GM23338 (cell line): Measurements from ENCODE around the gene STKLD1. TPM values are rescaled to one million over a fixed set of nuclear protein-coding genes. Genes with fewer than 3 reads are reported as not detected.

Source experiments
- ATAC-seq: fragments of 200-7000 bp; cut with Tn5 transposase; 3 replicates; pipeline ENCODE4 v1.9.1; 2020
- DNase-seq: peaks from one replicate; pipeline ENCODE4 v3.0.0-alpha.2; 2015; ENCODE audit warnings: low spot score
- H2AFZ ChIP-seq: fragments of 200-600 bp; sonication (generic); 2 replicates; pipeline ENCODE4 v1.8.0; 2016; ENCODE audit warnings: antibody characterized with exemption, mild to moderate bottlenecking, moderate library complexity
- H3F3A ChIP-seq: fragments of 200-600 bp; sonication (generic); replicated peaks from 2 replicates; pipeline ENCODE4 v1.8.0; 2017; ENCODE audit warnings: antibody characterized with exemption, mixed run types, low read depth
- H3K27ac ChIP-seq: fragments of 200-600 bp; sonication (generic); 2 replicates; pipeline ENCODE4 v1.6.1; 2016; ENCODE audit warnings: low read depth
- H3K27me3 ChIP-seq: fragments of 200-600 bp; sonication (generic); 2 replicates; pipeline ENCODE4 v1.8.0; 2016; ENCODE audit warnings: mild to moderate bottlenecking, mixed run types, moderate library complexity; ENCODE audit not compliant: insufficient read depth
- H3K36me3 ChIP-seq: fragments of 200-600 bp; sonication (generic); 2 replicates; pipeline ENCODE4 v1.8.0; 2016; ENCODE audit warnings: mild to moderate bottlenecking; ENCODE audit not compliant: insufficient read depth
- H3K4me1 ChIP-seq: fragments of 200-600 bp; sonication (generic); 2 replicates; pipeline ENCODE4 v1.8.0; 2016; ENCODE audit warnings: mild to moderate bottlenecking, moderate library complexity; ENCODE audit not compliant: insufficient read depth
- H3K4me2 ChIP-seq: fragments of 200-600 bp; sonication (generic); 2 replicates; pipeline ENCODE4 v1.7.1; 2017; ENCODE audit warnings: mixed run types
- H3K4me3 ChIP-seq: fragments of 200-600 bp; sonication (generic); 2 replicates; pipeline ENCODE4 v1.6.1; 2016; ENCODE audit warnings: mixed run types
- H3K79me2 ChIP-seq: fragments of 200-600 bp; sonication (generic); replicated peaks from 2 replicates; pipeline ENCODE4 v1.8.0; 2017; ENCODE audit warnings: mild to moderate bottlenecking; ENCODE audit not compliant: insufficient read depth
- H3K9me2 ChIP-seq: fragments of 200-600 bp; sonication (generic); 2 replicates; pipeline ENCODE4 v1.8.0; 2017; ENCODE audit not compliant: insufficient read depth
- H4K20me1 ChIP-seq: fragments of 200-600 bp; sonication (generic); replicated peaks from 2 replicates; pipeline ENCODE4 v1.8.0; 2017; ENCODE audit warnings: mild to moderate bottlenecking; ENCODE audit not compliant: insufficient read depth
- H3K27ac Mint-ChIP-seq: 2 replicates; pipeline ENCODE4 v1.8.0; 2020; ENCODE audit warnings: inconsistent platforms, mild to moderate bottlenecking, moderate library complexity, mixed read lengths
- H3K27me3 Mint-ChIP-seq: 3 replicates; pipeline ENCODE4 v1.8.0; 2022; ENCODE audit warnings: low read depth, mild to moderate bottlenecking, moderate library complexity, mixed read lengths, inconsistent platforms; ENCODE audit not compliant: insufficient read depth, poor library complexity
- H3K36me3 Mint-ChIP-seq: 3 replicates; pipeline ENCODE4 v1.8.0; 2021; ENCODE audit warnings: low read depth, mild to moderate bottlenecking, inconsistent platforms, moderate library complexity, mixed read lengths
- H3K4me1 Mint-ChIP-seq: 3 replicates; pipeline ENCODE4 v1.8.0; 2020; ENCODE audit warnings: mild to moderate bottlenecking, inconsistent platforms, mixed read lengths
- H3K4me3 Mint-ChIP-seq: 3 replicates; pipeline ENCODE4 v1.8.0; 2021; ENCODE audit warnings: moderate library complexity, mild to moderate bottlenecking, inconsistent platforms, mixed read lengths
- H3K9me3 Mint-ChIP-seq: 3 replicates; pipeline ENCODE4 v1.8.0; 2020; ENCODE audit warnings: moderate library complexity, mild to moderate bottlenecking, inconsistent platforms, mixed read lengths
- CREB1 ChIP-seq: fragments of 250-450 bp; sonication (Bioruptor Pico); IDR thresholded peaks from 2 replicates; pipeline ENCODE4 v1.5.0; 2020; ENCODE audit warnings: low read depth, mild to moderate bottlenecking, moderate library complexity
- EZH2 ChIP-seq: fragments of 200-600 bp; sonication (generic); IDR thresholded peaks from one replicate; pipeline ENCODE4 v1.8.0; 2017; ENCODE audit warnings: antibody characterized with exemption, mild to moderate bottlenecking, low read depth; ENCODE audit not compliant: unreplicated experiment
- EZH2phosphoT487 ChIP-seq: fragments of 200-600 bp; sonication (generic); IDR thresholded peaks from one replicate; pipeline ENCODE4 v1.8.1; 2018; ENCODE audit warnings: antibody characterized with exemption; ENCODE audit not compliant: unreplicated experiment
- JUNB ChIP-seq: IDR thresholded peaks from one replicate; pipeline ENCODE4 v1.6.1; 2016; ENCODE audit warnings: antibody characterized with exemption; ENCODE audit not compliant: unreplicated experiment
- NANOG ChIP-seq: IDR thresholded peaks from 2 replicates; pipeline ENCODE4 v1.6.1; 2016; ENCODE audit warnings: antibody characterized with exemption, borderline replicate concordance
- POLR2AphosphoS5 ChIP-seq: IDR thresholded peaks from 2 replicates; pipeline ENCODE4 v1.6.1; 2016; ENCODE audit warnings: antibody characterized with exemption, low read depth
- STAT1 ChIP-seq: IDR thresholded peaks from one replicate; pipeline ENCODE4 v1.6.1; 2016; ENCODE audit warnings: antibody characterized with exemption; ENCODE audit not compliant: unreplicated experiment
- ZNF114 ChIP-seq: fragments of 250-450 bp; sonication (Bioruptor Pico); IDR thresholded peaks from 2 replicates; pipeline ENCODE4 v1.5.0; 2020; ENCODE audit warnings: mild to moderate bottlenecking, moderate library complexity
- ZNF331 ChIP-seq: fragments of 250-450 bp; sonication (Bioruptor Pico); IDR thresholded peaks from 2 replicates; pipeline ENCODE4 v1.5.0; 2020; ENCODE audit warnings: low read depth, mild to moderate bottlenecking, moderate library complexity
- polyA plus RNA-seq: library from polyadenylated mRNA; unstranded; fragments of >200 nt; fragmentation: Nextera tagmentation; extraction: Ambion mirVana; gene quantifications from 2 replicates; pipeline ENCODE4 v1.2.1, GENCODE V29; 2016
- total RNA-seq: library from RNA; depleted of rRNA; stranded (reverse); fragments of >200 nt; shearing (Covaris generic); gene quantifications from 2 replicates; pipeline ENCODE4 v1.2.3, GENCODE V29; 2014
- TF ChIP-seq, protein P1 (sequence below): fragments of 250-450 bp; sonication (Bioruptor Pico); IDR thresholded peaks from 2 replicates; pipeline ENCODE4 v1.5.0; 2020; ENCODE audit warnings: mild to moderate bottlenecking, moderate library complexity
- TF ChIP-seq, protein P2 (sequence below): IDR thresholded peaks from one replicate; pipeline ENCODE4 v1.6.1; 2018; ENCODE audit warnings: antibody characterized with exemption; ENCODE audit not compliant: unreplicated experiment
- TF ChIP-seq, protein P3 (sequence below): IDR thresholded peaks from 2 replicates; pipeline ENCODE4 v1.6.1; 2016; ENCODE audit warnings: antibody characterized with exemption
- TF ChIP-seq, protein P4 (sequence below), 2 experiments: fragments of 200-600 bp in 1 of 2; sonication (generic) in 1 of 2; conservative IDR thresholded peaks; 2 replicates each; pipeline versions ENCODE4 v1.5.1 to v1.6.1; 2016 to 2017; ENCODE audit warnings: antibody characterized with exemption in 2 of 2, low read depth in 2 of 2, mild to moderate bottlenecking in 2 of 2, moderate library complexity in 1 of 2

Gene STKLD1
- total and polyA plus RNA-seq, 2 experiments from 2014 or later: 0.57 TPM; not detected in 1

DNA sequence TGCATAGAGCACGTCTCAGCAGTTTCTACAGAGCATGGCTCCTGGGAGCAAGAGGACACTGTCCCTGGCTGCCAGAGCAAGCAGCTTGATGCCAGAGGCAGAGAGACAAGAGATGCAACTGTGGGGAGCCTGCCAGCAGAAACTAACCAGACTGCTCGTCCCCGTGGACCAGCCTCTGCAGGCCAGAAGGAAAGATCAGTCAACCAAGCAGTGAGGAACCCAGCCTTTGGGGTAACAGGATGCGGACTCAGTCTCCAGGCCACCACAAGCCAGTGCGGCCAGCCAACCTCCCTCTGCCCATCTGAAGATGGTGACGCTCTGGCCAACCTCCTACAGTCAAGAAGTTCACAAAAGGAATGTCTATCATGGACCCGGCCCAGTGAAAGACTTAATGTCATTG lies 4.0 kb upstream of the STKLD1 start:
- TF ChIP-seq CREB1 (CRISPR knock-in tag) (no peak), POLR2AphosphoS5 (no peak), JUNB (no peak), EZH2 (no peak), EZH2phosphoT487 (no peak), NANOG (no peak), STAT1 (no peak), ZNF114 (CRISPR knock-in tag) (no peak), ZNF331 (CRISPR knock-in tag) (no peak)
- TF ChIP-seq, protein P1, sequence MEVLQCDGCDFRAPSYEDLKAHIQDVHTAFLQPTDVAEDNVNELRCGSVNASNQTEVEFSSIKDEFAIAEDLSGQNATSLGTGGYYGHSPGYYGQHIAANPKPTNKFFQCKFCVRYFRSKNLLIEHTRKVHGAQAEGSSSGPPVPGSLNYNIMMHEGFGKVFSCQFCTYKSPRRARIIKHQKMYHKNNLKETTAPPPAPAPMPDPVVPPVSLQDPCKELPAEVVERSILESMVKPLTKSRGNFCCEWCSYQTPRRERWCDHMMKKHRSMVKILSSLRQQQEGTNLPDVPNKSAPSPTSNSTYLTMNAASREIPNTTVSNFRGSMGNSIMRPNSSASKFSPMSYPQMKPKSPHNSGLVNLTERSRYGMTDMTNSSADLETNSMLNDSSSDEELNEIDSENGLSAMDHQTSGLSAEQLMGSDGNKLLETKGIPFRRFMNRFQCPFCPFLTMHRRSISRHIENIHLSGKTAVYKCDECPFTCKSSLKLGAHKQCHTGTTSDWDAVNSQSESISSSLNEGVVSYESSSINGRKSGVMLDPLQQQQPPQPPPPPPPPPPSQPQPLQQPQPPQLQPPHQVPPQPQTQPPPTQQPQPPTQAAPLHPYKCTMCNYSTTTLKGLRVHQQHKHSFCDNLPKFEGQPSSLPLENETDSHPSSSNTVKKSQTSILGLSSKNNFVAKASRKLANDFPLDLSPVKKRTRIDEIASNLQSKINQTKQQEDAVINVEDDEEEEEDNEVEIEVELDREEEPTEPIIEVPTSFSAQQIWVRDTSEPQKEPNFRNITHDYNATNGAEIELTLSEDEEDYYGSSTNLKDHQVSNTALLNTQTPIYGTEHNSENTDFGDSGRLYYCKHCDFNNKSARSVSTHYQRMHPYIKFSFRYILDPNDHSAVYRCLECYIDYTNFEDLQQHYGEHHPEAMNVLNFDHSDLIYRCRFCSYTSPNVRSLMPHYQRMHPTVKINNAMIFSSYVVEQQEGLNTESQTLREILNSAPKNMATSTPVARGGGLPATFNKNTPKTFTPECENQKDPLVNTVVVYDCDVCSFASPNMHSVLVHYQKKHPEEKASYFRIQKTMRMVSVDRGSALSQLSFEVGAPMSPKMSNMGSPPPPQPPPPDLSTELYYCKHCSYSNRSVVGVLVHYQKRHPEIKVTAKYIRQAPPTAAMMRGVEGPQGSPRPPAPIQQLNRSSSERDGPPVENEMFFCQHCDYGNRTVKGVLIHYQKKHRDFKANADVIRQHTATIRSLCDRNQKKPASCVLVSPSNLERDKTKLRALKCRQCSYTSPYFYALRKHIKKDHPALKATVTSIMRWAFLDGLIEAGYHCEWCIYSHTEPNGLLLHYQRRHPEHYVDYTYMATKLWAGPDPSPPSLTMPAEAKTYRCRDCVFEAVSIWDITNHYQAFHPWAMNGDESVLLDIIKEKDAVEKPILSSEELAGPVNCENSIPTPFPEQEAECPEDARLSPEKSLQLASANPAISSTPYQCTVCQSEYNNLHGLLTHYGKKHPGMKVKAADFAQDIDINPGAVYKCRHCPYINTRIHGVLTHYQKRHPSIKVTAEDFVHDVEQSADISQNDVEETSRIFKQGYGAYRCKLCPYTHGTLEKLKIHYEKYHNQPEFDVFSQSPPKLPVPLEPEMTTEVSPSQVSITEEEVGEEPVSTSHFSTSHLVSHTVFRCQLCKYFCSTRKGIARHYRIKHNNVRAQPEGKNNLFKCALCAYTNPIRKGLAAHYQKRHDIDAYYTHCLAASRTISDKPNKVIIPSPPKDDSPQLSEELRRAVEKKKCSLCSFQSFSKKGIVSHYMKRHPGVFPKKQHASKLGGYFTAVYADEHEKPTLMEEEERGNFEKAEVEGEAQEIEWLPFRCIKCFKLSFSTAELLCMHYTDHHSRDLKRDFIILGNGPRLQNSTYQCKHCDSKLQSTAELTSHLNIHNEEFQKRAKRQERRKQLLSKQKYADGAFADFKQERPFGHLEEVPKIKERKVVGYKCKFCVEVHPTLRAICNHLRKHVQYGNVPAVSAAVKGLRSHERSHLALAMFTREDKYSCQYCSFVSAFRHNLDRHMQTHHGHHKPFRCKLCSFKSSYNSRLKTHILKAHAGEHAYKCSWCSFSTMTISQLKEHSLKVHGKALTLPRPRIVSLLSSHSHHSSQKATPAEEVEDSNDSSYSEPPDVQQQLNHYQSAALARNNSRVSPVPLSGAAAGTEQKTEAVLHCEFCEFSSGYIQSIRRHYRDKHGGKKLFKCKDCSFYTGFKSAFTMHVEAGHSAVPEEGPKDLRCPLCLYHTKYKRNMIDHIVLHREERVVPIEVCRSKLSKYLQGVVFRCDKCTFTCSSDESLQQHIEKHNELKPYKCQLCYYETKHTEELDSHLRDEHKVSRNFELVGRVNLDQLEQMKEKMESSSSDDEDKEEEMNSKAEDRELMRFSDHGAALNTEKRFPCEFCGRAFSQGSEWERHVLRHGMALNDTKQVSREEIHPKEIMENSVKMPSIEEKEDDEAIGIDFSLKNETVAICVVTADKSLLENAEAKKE (CRISPR knock-in tag): no peak
- TF ChIP-seq, protein P2, sequence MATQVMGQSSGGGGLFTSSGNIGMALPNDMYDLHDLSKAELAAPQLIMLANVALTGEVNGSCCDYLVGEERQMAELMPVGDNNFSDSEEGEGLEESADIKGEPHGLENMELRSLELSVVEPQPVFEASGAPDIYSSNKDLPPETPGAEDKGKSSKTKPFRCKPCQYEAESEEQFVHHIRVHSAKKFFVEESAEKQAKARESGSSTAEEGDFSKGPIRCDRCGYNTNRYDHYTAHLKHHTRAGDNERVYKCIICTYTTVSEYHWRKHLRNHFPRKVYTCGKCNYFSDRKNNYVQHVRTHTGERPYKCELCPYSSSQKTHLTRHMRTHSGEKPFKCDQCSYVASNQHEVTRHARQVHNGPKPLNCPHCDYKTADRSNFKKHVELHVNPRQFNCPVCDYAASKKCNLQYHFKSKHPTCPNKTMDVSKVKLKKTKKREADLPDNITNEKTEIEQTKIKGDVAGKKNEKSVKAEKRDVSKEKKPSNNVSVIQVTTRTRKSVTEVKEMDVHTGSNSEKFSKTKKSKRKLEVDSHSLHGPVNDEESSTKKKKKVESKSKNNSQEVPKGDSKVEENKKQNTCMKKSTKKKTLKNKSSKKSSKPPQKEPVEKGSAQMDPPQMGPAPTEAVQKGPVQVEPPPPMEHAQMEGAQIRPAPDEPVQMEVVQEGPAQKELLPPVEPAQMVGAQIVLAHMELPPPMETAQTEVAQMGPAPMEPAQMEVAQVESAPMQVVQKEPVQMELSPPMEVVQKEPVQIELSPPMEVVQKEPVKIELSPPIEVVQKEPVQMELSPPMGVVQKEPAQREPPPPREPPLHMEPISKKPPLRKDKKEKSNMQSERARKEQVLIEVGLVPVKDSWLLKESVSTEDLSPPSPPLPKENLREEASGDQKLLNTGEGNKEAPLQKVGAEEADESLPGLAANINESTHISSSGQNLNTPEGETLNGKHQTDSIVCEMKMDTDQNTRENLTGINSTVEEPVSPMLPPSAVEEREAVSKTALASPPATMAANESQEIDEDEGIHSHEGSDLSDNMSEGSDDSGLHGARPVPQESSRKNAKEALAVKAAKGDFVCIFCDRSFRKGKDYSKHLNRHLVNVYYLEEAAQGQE: no peak
- TF ChIP-seq, protein P3, sequence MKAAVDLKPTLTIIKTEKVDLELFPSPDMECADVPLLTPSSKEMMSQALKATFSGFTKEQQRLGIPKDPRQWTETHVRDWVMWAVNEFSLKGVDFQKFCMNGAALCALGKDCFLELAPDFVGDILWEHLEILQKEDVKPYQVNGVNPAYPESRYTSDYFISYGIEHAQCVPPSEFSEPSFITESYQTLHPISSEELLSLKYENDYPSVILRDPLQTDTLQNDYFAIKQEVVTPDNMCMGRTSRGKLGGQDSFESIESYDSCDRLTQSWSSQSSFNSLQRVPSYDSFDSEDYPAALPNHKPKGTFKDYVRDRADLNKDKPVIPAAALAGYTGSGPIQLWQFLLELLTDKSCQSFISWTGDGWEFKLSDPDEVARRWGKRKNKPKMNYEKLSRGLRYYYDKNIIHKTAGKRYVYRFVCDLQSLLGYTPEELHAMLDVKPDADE: no peak
- TF ChIP-seq, protein P4, sequence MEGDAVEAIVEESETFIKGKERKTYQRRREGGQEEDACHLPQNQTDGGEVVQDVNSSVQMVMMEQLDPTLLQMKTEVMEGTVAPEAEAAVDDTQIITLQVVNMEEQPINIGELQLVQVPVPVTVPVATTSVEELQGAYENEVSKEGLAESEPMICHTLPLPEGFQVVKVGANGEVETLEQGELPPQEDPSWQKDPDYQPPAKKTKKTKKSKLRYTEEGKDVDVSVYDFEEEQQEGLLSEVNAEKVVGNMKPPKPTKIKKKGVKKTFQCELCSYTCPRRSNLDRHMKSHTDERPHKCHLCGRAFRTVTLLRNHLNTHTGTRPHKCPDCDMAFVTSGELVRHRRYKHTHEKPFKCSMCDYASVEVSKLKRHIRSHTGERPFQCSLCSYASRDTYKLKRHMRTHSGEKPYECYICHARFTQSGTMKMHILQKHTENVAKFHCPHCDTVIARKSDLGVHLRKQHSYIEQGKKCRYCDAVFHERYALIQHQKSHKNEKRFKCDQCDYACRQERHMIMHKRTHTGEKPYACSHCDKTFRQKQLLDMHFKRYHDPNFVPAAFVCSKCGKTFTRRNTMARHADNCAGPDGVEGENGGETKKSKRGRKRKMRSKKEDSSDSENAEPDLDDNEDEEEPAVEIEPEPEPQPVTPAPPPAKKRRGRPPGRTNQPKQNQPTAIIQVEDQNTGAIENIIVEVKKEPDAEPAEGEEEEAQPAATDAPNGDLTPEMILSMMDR (conservative IDR thresholded peaks at IDR 0.05; ENCODE audit: low read depth in 2 of 2): no peak
- Histone ChIP-seq H4K20me1 (peaks cover 69% of the 10 kb centered on the region), H3K36me3 (peaks cover 7% of the 10 kb centered on the region; the same call in 1 of the 2 replicates), H3K4me1 (peaks cover 10% of the 10 kb centered on the region; the same call in 1 of the 2 replicates), H2AFZ (no peak overlapping the region), H3K9me2 (no peaks in the 10 kb centered on the region), H3K27ac (no peak overlapping the region), H3K79me2 (peaks cover 81% of the 10 kb centered on the region), H3K4me3 (no peak overlapping the region), H3F3A (no peaks in the 10 kb centered on the region), H3K27me3 (peaks cover 6% of the 10 kb centered on the region), H3K4me2 (no peak overlapping the region)
- peaks cover 17% of the 10 kb centered on the region for H3K27me3 Mint-ChIP-seq
- H3K36me3 Mint-ChIP-seq: peaks cover 42% of the 10 kb centered on the region
- H3K4me1 Mint-ChIP-seq: peaks cover 18% of the 10 kb centered on the region
- peaks cover 4% of the 10 kb centered on the region; the same call in 2 of the 3 replicates for H3K9me3 Mint-ChIP-seq
- ATAC-seq (no peak), DNase-seq (no peak)
- no peak overlapping the region for H3K4me3 Mint-ChIP-seq
- no peak overlapping the region for H3K27ac Mint-ChIP-seq
